Activated naive CD4-positive, alpha-beta T cell treated with anti-CD3 and anti-CD28 coated beads, Interleukin-2, amount 10 ng/mL, durations not matched to agents 5 hours and 36 hours (primary cell): ENCODE results near the gene ZNF740. TPM values are rescaled to one million over a fixed set of nuclear protein-coding genes. Genes with fewer than 3 reads are reported as not detected.

Source experiments
- total RNA-seq, 2 experiments: library from RNA; stranded (reverse); gene quantifications; one replicate each; pipeline ENCODE4 v1.2.3, GENCODE V29; 2021

ZNF740 gene, protein sequence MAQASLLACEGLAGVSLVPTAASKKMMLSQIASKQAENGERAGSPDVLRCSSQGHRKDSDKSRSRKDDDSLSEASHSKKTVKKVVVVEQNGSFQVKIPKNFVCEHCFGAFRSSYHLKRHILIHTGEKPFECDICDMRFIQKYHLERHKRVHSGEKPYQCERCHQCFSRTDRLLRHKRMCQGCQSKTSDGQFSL
- 10 to 100 TPM; 50.3 to 50.4 TPM for total RNA-seq

DNA sequence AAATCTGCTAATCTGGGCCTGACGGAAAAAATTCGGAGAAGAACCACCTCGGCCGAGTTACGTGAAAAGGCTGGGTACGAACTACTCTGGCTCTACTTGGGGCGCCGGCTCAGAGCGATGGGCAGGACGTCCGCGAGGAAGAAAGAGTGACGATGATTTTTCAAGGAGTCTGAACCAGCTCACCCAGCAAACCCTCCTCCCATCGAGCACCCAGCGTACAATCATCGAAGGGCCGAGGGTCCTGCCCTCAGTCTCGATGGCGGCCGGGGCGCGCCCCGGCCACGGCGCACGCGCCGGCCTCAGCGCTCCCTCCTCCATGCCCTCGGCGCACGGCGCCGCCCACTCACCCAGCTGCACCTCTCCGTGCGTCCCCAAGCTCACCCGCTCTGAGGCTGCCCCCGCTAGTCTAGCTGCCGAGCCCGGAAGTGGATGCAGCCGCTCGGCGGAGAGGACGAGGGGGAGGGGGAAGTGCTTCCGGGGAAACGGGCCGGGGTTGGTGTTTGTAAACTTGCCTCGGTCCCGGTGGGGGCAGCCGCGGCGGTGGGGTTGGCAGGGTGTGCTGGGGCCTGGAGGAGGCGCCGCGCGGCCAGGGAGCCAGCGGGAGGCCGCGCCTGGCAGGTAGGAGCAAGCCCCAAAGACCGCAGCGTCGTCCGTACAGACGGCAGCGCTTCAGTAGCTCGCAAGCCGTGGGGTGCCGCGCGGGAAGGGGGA, at the start of gene ZNF740, which contains the start of gene CSAD:
TSS of gene ZNF740 (plus strand) at position 503 of the 711 bp plus-strand sequence. CDS start 1,262 bp downstream, outside the sequence.
TSS of gene CSAD (minus strand) at position 706 of the 711 bp plus-strand sequence. CDS start 7,455 bp downstream, outside the sequence.

DNA sequence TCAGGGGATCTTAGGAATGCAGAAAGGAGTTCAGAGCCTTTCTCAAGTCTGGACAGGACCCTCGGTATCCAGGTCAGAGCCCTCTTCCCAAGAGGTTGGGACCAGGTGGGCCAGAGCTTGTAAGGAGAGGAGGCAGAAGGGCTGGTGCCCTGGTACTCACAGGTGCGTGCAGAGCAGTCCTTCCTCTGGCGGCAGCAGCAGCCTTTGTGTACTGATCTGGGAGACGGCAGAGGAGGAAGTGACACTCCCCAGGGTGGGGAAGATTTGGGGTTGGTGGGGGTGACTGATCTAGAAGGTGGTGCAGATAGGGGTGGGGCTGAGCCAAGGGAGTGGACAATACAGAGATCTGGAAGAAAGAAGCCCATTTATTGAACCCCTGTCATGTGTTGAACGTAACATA, 26.5 kb downstream of the ZNF740 start, which contains the start of gene ITGB7:
TSS of gene ITGB7 (minus strand) at position 210 of the 400 bp plus-strand sequence. CDS start 6,808 bp downstream, outside the sequence.

DNA sequence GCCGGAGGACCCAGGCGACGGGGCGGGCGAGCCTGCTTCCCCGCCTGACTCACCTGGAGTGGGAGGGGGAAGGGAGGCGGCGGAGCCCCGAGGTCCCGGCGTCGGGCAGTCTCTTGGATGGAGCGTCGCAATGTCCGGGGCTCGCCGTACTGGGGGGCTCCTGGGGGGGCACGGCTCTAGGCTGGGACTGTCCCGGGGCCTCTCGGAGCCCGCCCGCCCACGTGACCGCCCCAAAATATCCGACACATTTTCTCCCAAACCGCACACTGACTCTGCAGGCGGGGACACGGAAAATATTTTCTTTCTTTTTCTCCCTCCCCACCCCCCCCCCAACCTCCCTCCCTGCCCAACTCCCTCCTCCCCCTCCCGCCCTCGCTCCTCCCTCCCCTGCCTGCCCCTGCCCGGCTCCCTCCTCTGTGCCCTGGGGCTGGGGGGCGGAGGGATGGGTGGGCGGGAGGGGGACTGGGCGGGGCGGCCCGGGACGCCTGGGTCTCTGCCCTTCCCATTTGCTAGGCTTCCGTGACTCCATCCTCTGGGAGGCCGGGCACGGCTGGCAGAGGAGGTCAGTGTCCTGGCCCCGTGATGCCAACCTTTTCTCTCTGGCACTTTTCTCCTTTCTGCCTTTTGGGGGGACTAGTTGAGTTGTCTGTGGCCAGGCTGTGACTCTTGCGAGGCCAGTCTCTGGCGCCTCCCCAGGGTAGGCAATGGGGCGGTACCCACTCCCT, 51.6 kb downstream of the ZNF740 start, which contains the start of gene RARG:
TSS of gene RARG (minus strand) at position 289 of the 725 bp plus-strand sequence. CDS start 4,664 bp downstream, outside the sequence.

Other genes starting within 250 kb of the ZNF740 start
- gene KRT18, start 231.6 kb upstream of the ZNF740 start, total RNA-seq: 1 to 10 TPM; 1.6 to 2.0 TPM
- 100 to 1,000 TPM; 551 to 607 TPM for gene EIF4B, start 174.3 kb upstream of the ZNF740 start, total RNA-seq
- gene TNS2, start 130.7 kb upstream of the ZNF740 start, total RNA-seq: 1 to 10 TPM; 1.6 to 1.9 TPM
- gene SPRYD3, start 101.3 kb upstream of the ZNF740 start, total RNA-seq: 10 to 100 TPM; 24.3 to 25.5 TPM
- under 1 TPM in 1 of 2 experiments, not detected in 1; 0.55 TPM for gene IGFBP6, start 83.1 kb upstream of the ZNF740 start, total RNA-seq
- gene SOAT2, start 77.2 kb upstream of the ZNF740 start, total RNA-seq: under 1 TPM; 0.73 to 0.84 TPM
- gene CSAD, start 203 bp downstream of the ZNF740 start, total RNA-seq: 10 to 100 TPM; 31.4 to 32.0 TPM
- gene ITGB7, start 26.5 kb downstream of the ZNF740 start, total RNA-seq: 100 to 1,000 TPM; 480 to 487 TPM
- gene RARG, start 51.5 kb downstream of the ZNF740 start, total RNA-seq: 10 to 100 TPM; 38.5 to 39.9 TPM
- 10 to 100 TPM; 71.4 to 71.7 TPM for gene ESPL1, start 87.6 kb downstream of the ZNF740 start, total RNA-seq
- 100 to 1,000 TPM; 362 to 390 TPM for gene PFDN5, start 114.8 kb downstream of the ZNF740 start, total RNA-seq
- 10 to 100 TPM; 59.3 to 62.5 TPM for gene MYG1, start 119.0 kb downstream of the ZNF740 start, total RNA-seq
- 10 to 100 TPM; 58.3 to 62.7 TPM for gene AAAS, start 140.9 kb downstream of the ZNF740 start, total RNA-seq
- not detected for gene SP7, start 155.6 kb downstream of the ZNF740 start, total RNA-seq
- gene SP1, start 199.5 kb downstream of the ZNF740 start, total RNA-seq: 10 to 100 TPM; 78.4 to 84.7 TPM
- not detected for gene AMHR2, start 243.1 kb downstream of the ZNF740 start, total RNA-seq